Stimulated activated CD8-positive, alpha-beta memory T cell treated with anti-CD3 and anti-CD28 coated beads, Interleukin-7, amount 100 ng/mL, for 48 hours (primary cell): Measurements from ENCODE around the gene CAVIN2.

ENCODE experiments used
- DNase-seq, 2 donors: peaks; one replicate each; pipeline ENCODE4 v3.0.0-alpha.2; 2020; ENCODE audit warnings: low read depth in 1 of 2; ENCODE audit errors: extremely low read depth in 1 of 2

The CAVIN2 gene

DNA sequence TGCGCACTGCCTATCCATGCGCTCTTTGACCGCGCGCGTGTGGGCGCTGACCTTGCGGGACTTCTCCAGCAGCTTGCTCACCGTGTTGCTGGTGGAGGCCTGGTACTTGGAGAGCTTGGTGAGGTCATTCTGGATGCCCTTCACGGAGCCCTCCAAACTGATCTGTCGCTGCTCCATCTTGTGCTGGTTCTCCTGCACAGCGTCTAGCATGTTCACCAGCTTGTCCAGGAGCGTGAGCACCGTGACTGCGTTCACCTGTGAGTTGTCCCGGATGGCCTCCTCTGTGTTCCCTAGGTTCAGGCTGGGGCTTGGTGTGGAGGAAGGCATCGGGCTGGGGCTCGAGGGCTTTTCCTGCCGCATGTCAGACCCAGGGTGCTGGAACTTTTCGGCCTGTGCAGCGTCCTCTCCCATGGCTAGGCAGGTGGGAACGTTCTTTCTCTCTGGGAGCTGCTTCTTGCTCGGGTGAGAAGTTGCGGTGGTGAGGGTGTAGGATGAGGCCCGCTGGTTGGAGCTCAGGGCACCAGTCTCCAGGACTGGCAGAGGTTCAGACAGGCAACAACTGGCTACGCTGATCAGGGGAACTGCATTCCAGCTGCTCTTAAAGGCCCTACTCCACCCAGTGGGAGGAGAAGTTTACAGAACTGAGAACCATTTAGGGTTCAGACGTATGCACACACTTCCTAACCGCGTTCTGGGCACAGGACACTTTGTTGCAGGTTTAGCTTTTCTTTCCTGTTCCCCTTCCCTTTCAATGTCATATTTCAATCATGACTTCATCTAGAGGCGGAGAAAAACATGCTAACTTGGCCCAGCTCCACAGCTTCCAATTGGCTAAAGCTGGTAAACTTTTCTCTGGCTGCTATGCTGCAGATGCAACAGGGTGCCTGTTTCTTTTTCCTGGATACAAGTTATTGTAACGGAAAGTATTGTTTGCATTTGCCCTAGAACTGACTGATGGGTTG is at the start of gene CAVIN2:
CAVIN2 (minus strand) TSS at position 574 of the 962 bp plus-strand sequence; CDS start at position 411, 163 bp downstream.
- no peak for DNase-seq

DNA sequence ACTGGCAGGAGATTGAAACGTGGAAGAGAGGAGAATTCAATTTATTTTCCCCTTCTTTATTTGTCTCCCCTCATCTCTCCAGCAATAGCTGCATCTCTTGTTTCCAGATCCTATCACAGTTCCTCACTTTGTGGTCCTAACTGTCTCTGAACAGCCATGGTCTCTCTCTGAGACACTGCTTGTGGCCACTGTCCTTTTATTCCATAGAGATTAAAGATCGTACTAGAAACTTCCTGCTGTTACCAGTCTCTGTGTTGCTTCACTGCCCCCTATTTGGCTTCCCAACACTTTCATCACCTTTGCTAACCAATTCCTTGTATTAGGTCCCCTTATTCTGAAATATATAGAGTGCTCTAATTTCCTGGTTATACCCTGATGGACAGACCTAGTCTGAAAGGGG is 48.9 kb upstream of the CAVIN2 start:
- DNase-seq = no peak

GRCh38 chr2:191895195-191895594 is 48.3 kb upstream of the CAVIN2 start:
- DNase-seq = no peak

DNA sequence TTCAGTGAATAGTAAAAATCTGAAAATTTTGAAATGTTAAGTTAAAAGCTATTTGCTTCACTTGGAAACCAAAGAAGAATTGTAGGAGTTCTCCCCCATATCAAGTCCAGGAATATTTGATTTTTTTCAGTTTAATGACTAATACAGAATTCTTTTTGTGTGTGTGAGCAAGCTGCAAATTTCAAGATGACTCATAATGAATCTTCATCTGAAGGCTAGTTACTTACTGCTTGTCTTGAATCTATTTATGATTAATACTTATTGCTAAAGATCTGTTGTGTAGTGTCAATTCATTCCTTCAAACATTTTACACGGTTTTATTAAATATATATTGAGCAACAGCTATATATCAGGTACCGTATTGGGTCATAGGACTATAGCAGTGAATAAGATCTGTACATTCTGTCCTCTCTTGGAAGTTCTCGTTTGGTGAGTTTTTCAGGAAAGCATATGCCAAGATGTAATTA is 47.8 kb upstream of the CAVIN2 start:
- no peak for DNase-seq

DNA sequence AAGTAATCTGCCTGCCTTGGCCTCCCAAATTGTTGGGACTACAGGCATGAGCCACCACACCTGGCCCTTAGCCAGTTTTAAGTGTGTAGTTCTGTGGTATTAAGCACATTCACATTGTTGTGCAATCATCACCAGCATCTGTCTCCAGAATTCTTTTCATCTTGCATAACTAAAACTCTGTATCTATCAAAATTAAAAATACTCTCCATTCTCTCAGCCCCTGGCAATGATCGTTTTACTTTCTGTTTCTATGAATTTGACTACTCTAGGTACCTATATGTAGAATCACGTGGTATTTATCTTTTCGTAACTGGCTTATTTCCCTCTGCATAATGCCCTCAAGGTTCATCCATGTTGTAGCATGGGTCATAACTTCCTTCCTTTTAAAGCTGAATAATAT is 45.5 kb upstream of the CAVIN2 start:
- DNase-seq = no peak

DNA sequence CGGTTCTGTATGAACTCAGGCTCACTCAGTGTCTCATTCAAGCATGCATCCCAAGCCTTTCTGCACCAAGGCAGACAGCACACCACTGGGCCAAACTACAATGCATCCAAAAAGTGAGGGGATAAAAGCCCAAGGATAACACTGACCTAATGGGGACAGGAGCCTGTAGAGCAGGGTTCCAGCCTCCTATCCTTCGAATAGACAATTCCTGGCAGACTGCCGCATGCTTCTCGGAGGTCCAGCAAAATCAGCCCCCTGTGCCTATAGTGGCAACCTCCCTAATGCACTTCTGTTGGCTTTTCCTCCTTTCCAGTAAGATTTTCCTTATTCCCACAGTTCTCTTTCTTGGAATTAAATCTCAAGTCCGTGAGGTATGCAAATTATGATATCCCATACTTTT is 44.8 kb upstream of the CAVIN2 start:
- DNase-seq = no peak

DNA sequence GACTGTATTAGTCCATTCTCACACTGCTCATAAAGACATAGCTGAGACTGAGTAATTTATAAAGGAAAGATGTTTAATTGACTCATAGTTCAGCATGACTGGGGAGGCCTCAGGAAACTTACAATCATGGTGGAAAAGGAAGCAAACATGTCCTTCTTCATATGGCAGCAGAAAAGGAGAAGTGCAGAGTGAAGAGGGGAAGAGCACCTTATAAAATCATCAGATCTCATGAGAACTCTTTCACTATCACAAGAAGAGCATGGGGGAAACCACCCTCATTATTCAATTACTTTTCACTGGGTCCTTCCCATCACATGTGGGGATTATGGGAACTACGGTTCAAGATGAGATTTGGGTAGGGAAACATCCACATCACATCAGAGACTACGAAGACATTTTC is 43.0 kb upstream of the CAVIN2 start:
- no peak for DNase-seq

DNA sequence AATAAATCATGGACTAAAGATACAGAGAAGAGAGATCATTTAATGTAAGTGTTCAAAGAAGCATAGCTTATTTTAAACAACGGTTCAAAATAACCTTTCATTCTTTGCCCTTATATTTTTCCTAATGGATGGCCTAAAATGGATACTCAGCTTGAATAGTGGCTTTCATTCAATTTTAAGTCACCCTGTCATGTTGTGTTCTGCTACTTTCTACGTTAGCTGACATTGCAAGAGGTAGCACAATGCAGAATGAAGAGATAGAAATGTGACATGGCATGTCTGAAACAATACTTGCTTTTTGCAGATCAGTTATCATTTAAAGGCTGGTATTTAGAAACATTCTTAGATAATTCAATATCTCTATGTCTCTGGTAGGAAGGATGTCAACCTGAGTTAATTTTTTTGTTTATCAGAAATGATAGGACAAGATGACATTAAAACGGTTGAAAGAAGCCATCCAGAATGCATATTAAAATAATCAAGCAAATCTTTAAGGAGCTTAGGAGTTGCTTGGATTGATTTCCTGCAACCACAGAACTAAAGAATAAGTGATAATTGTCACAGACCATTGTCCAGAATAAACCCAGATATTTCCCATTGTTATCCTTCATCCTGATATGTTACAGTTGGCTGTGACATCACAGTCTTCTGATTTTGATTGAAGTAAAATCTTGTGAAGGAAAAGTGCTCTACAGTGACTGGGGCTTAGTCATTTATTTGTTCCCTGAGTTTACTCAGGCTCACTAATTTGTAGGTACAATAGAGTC is 41.7 kb upstream of the CAVIN2 start:
- no peak for DNase-seq

DNA sequence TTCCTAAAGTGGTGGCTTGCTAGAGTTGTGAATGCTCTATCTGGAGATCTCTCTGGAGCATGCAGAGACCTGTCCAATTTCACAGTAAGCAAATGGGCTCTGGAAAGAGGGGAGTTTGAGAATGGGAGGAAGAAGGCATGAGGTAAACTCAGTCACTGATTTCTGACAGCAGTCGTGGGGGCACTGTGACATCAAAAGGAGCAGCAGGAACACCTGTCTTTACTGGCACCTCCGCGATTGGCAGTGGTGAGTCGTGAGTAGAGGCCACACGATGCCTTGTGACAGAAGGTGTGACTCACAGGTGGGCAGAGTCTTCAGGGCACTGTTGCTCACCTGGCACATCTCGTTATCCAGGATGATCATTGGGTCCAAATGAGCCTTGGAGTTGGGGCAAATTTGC is 38.8 kb upstream of the CAVIN2 start:
- no peak for DNase-seq

- no peak for DNase-seq
Observed at GRCh38 chr2:191885098-191885497, 38.2 kb upstream of the CAVIN2 start.

GRCh38 chr2:191881982-191882816 is 35.3 kb upstream of the CAVIN2 start:
- no peak for DNase-seq

- DNase-seq = no peak
Observed at GRCh38 chr2:191878548-191879279, 31.8 kb upstream of the CAVIN2 start.

DNA sequence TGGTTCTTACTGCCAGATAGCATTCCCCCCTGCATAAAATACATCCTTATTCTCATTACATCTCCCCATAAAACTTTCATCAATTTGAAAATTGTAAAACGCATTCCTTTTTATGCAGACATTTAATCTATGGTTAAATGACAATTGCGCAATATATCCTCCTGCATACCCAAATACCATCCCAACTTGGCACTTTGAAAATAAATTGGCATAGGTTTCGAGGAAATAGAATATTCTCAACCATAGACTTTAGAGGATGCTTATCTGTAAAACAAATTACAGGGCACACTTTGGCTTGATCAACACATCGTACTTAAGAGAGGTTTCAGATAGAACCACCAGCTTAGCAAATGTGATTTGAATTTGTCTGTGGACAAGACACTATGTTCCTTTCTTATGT is 31.0 kb upstream of the CAVIN2 start:
- no peak for DNase-seq

- no peak for DNase-seq
Observed at GRCh38 chr2:191875859-191876258, 29.0 kb upstream of the CAVIN2 start.

- no peak for DNase-seq
Observed at GRCh38 chr2:191870744-191871143, 23.9 kb upstream of the CAVIN2 start.

DNA sequence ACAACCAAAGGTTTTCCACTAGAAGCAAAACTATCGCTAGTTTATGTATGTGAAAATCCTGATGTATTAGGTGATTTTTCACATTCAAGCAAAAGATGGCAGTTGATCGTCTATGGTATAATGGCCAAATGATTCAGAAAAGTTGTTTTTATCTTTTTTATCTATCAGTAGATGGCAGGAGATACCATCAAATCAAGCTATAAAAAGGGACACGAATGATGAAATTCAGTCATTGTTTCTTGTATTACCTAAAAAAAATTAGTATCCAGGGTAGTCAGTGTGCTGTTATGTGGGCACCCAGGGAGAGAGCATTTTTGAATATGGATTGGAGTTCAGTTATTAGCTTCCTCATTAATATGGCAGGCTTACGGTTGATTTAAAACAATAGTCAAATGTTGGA is 22.9 kb upstream of the CAVIN2 start:
- DNase-seq = no peak

GRCh38 chr2:191869178-191869577 is 22.3 kb upstream of the CAVIN2 start:
- DNase-seq = no peak

- no peak for DNase-seq
Observed at GRCh38 chr2:191867507-191867847, 20.6 kb upstream of the CAVIN2 start.

- no peak for DNase-seq
Observed at GRCh38 chr2:191866675-191867506, 20.0 kb upstream of the CAVIN2 start.
